GM18867 (cell line): ENCODE data around the gene ANKRD60.

Source experiments
- ATAC-seq: cut with Tn5 transposase; IDR thresholded peaks from one replicate; pipeline ENCODE4 v1.9.1; 2021; ENCODE audit warnings: mild to moderate bottlenecking, moderate library complexity; ENCODE audit not compliant: unreplicated experiment

Gene ANKRD60

GRCh38 chr20:58167759-58168158, 60.7 kb downstream of the ANKRD60 start:
- ATAC-seq, result no peak
